HG03342 (cell line): ENCODE data around the gene ALDOB.
"Not testable (repeated sequence)": the region's sequence is repeated elsewhere in the genome, so short reads cannot be mapped to it uniquely, and the experiment has no call there.

Experiments
- ATAC-seq: cut with Tn5 transposase; IDR thresholded peaks from one replicate; pipeline ENCODE4 v1.9.1; 2021; ENCODE audit warnings: mild to moderate bottlenecking, moderate library complexity; ENCODE audit not compliant: unreplicated experiment

Gene ALDOB

GRCh38 chr9:101388507-101388993 is 47.0 kb downstream of the ALDOB start:
- no peak for ATAC-seq

- ATAC-seq, result peak; percentile 92
Observed at GRCh38 chr9:101387871-101388506, 47.6 kb downstream of the ALDOB start.

- ATAC-seq, result not testable (repeated sequence)
Observed at GRCh38 chr9:101384873-101385536, 50.6 kb downstream of the ALDOB start, which contains the start of gene BAAT. BAAT (minus strand) TSS chr9:101385006; CDS start chr9:101371404, 13,602 bp downstream.

- ATAC-seq, result no peak
Observed at GRCh38 chr9:101383361-101383760, 52.2 kb downstream of the ALDOB start.

GRCh38 chr9:101381833-101382342 is 53.7 kb downstream of the ALDOB start:
- ATAC-seq, result no peak

GRCh38 chr9:101381118-101381517 is 54.5 kb downstream of the ALDOB start:
- no peak for ATAC-seq

GRCh38 chr9:101380295-101380694 is 55.3 kb downstream of the ALDOB start:
- ATAC-seq, result no peak

GRCh38 chr9:101376111-101376848 is 59.3 kb downstream of the ALDOB start:
- no peak for ATAC-seq

GRCh38 chr9:101375546-101375945 is 60.0 kb downstream of the ALDOB start:
- no peak for ATAC-seq

GRCh38 chr9:101372327-101373118 is 63.1 kb downstream of the ALDOB start:
- no peak for ATAC-seq

- ATAC-seq, result no peak
Observed at GRCh38 chr9:101371813-101372212, 63.8 kb downstream of the ALDOB start.
